ENCODE measurements around the gene BSCL2.
"Not testable (repeated sequence)": the region's sequence is repeated elsewhere in the genome, so short reads cannot be mapped to it uniquely, and the experiment has no call there.

The BSCL2 gene

DNA sequence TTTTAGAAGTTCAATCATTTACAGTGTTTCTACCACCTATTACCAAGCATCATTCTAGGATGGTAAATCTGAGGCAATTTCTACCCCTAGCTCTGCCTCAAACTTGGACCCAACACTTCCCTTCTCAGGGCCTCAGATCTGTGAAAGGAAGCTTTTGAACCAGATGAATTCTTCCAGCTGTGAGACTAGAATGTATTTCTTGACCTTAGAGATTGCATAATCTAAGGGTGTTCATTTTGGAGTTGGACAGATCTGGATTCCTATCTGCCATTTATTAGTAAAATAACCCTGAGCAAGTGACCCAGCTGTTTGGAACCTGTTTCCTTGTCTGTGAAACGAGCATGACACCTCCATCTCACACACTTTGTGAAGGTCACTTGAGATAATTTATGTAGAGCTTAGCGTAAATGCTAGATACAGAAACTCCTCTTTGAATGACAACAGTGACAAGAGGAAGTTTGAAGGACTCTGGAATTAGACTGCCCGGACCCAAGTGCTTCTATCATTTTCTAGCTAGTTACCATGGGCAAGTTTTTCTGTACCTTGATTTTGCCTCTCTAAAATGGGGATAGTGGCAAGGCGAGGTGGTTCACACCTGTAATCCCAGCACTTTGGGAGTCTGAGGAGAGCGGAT is 50.3 kb downstream of the BSCL2 start:
- no peaks in the 10 kb centered on the region for H3K36me3 ChIP-seq (ENCODE audit: control insufficient read depth, insufficient read depth, low read length)
- no peak overlapping the region for H3K27ac ChIP-seq (ENCODE audit: insufficient read depth, low read depth, low read length, poor library complexity, severe bottlenecking)
- WGBS, 2 experiments: 72 to 79% methylated on average over 5 of the region's 5 CpGs
- H3K4me1 ChIP-seq (ENCODE audit: control insufficient read depth, insufficient read depth, low read length): no peaks in the 10 kb centered on the region
- H3K27me3 ChIP-seq (ENCODE audit: control insufficient read depth, insufficient read depth, low read length, poor library complexity, severe bottlenecking): no peaks in the 10 kb centered on the region
- no peak overlapping the region for H3K4me3 ChIP-seq (ENCODE audit: insufficient read depth, low read depth, low read length)
- no peaks in the 10 kb centered on the region for H3K9me3 ChIP-seq (ENCODE audit: control insufficient read depth, low read length)

DNA sequence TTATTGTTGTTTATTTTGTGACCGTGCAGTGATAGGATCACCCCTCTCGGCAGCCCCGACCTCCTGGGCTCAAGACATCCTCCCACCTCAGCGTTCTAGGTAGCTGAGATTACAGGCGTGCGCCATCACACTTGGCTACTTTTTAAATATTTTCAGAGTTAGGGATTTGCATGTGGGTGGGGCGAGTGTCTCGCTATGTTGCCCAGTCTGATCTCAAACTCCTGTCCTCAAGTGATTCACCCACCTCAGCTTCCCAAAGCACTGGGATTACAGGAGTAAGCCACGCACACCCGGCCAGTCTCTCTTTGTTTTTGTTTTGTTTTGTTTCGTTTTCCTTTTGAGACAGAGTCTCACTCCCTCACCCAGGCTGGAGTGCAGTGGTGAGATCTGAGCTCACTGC is 52.9 kb downstream of the BSCL2 start:
- 94% methylated on average over 11 of the region's 11 CpGs for WGBS, 2 experiments
- no peak overlapping the region for H3K27ac ChIP-seq (ENCODE audit: insufficient read depth, low read depth, low read length, poor library complexity, severe bottlenecking)
- peaks cover 6% of the 10 kb centered on the region for H3K36me3 ChIP-seq (ENCODE audit: control insufficient read depth, insufficient read depth, low read length)
- no peaks in the 10 kb centered on the region for H3K4me1 ChIP-seq (ENCODE audit: control insufficient read depth, insufficient read depth, low read length)
- H3K9me3 ChIP-seq (ENCODE audit: control insufficient read depth, low read length): no peaks in the 10 kb centered on the region
- no peaks in the 10 kb centered on the region for H3K27me3 ChIP-seq (ENCODE audit: control insufficient read depth, insufficient read depth, low read length, poor library complexity, severe bottlenecking)
- no peak overlapping the region for H3K4me3 ChIP-seq (ENCODE audit: insufficient read depth, low read depth, low read length)

DNA sequence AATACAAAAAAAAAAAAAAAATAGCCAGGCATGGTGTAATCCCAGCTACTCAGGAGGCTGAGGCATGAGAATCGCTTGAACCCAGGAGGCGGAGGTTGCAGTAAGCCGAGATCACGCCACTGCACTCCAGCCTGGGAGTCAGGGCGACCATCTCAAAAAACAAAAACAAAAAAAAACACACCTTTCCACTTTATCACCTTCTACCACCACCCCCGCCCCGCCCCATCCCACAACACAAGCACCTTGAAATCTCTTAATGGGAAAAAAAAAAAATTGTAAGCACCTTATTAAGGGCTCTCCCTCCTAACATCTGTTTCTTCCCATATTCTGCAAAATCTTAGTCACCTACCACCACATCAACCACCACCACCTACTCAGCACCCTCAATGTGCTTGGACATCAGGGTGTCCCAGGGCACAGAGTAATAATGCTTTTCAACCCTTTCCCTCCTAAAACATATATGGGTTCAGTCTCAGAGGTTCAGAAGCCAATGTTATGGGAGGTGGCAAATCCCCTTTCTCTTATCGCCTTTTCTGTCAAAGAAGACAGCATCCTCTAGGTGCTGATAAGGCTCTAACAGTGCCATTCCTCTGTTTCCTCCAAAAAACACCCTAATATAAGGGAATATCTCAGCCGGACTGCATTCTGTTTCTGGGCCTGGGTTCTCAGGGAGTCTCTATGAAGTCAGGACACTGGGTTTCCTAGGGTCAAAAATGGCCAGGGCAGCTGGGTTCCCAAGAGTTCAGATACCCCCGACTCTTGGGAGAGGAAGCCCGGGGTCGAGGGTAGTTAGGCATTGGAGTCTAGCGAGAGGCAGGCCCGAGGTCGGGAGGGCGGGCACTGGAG is 54.8 kb downstream of the BSCL2 start:
- Histone ChIP-seq H3K9me3 (ENCODE audit: control insufficient read depth, low read length) (no peaks in the 10 kb centered on the region), H3K4me3 (ENCODE audit: insufficient read depth, low read depth, low read length) (peak overlapping the region; percentile 96), H3K27ac (ENCODE audit: insufficient read depth, low read depth, low read length, poor library complexity, severe bottlenecking) (peak overlapping the region; percentile 79), H3K27me3 (ENCODE audit: control insufficient read depth, insufficient read depth, low read length, poor library complexity, severe bottlenecking) (no peaks in the 10 kb centered on the region), H3K36me3 (ENCODE audit: control insufficient read depth, insufficient read depth, low read length) (peaks cover 8% of the 10 kb centered on the region), H3K4me1 (ENCODE audit: control insufficient read depth, insufficient read depth, low read length) (no peaks in the 10 kb centered on the region)
- WGBS, 2 experiments: 41% methylated on average over 16 of the region's 16 CpGs

DNA sequence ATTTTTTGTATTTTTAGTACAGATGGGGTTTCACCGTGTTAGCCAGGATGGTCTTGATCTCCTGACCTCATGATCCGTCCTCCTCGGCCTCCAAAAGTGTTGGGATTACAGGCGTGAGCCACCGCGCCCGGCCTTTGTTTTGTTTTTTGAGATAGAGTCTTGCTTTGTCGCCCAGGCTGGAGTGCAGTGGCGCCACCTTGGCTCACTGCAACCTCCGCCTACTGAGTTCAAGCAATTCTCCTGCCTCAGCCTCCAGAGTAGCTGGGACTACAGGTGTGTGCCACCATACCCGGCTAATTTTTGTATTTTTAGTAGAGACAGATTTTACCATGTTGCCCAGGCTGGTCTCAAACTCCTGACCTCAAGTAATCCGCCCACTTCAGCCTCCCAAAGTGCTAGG is 56.9 kb downstream of the BSCL2 start:
- H3K27me3 ChIP-seq (ENCODE audit: control insufficient read depth, insufficient read depth, low read length, poor library complexity, severe bottlenecking); H3K27ac ChIP-seq (ENCODE audit: insufficient read depth, low read depth, low read length, poor library complexity, severe bottlenecking); H3K36me3 ChIP-seq (ENCODE audit: control insufficient read depth, insufficient read depth, low read length); H3K4me1 ChIP-seq (ENCODE audit: control insufficient read depth, insufficient read depth, low read length); H3K4me3 ChIP-seq (ENCODE audit: insufficient read depth, low read depth, low read length); H3K9me3 ChIP-seq (ENCODE audit: control insufficient read depth, low read length): not testable (repeated sequence)
- WGBS, 2 experiments: 91 to 96% methylated on average over 12 of the region's 12 CpGs

DNA sequence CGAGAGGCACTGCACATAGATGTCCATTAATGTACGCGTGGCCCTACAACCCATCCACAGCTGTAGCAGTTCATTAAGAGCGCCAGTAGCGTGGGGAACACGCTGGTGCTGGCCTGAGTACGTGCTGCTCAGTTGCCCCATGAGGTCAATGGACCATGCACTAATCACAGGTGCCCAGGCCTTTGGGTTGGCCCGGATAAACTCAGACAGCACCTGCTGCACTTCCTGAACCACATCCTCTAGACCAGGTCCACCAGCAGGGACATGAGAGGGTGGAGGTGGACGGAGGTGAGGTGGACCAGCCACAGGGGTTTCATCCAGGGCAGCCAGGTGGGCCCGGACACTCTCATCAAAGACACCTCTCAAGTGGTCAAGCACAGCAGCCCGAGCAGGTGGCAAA is 57.7 kb downstream of the BSCL2 start:
- WGBS, 2 experiments: 96% methylated on average over 11 of the region's 11 CpGs
- peaks cover 12% of the 10 kb centered on the region for H3K36me3 ChIP-seq (ENCODE audit: control insufficient read depth, insufficient read depth, low read length)
- H3K4me1 ChIP-seq (ENCODE audit: control insufficient read depth, insufficient read depth, low read length): no peaks in the 10 kb centered on the region
- no peaks in the 10 kb centered on the region for H3K9me3 ChIP-seq (ENCODE audit: control insufficient read depth, low read length)
- no peak overlapping the region for H3K4me3 ChIP-seq (ENCODE audit: insufficient read depth, low read depth, low read length)
- H3K27me3 ChIP-seq (ENCODE audit: control insufficient read depth, insufficient read depth, low read length, poor library complexity, severe bottlenecking): no peaks in the 10 kb centered on the region
- H3K27ac ChIP-seq (ENCODE audit: insufficient read depth, low read depth, low read length, poor library complexity, severe bottlenecking): no peak overlapping the region

GRCh38 chr11:62648967-62649364 is 58.3 kb downstream of the BSCL2 start:
- 94 to 96% methylated on average over 9 to 11 of the region's 11 CpGs for WGBS, 2 experiments
- Histone ChIP-seq H3K4me3 (ENCODE audit: insufficient read depth, low read depth, low read length) (no peak overlapping the region), H3K4me1 (ENCODE audit: control insufficient read depth, insufficient read depth, low read length) (no peaks in the 10 kb centered on the region), H3K27me3 (ENCODE audit: control insufficient read depth, insufficient read depth, low read length, poor library complexity, severe bottlenecking) (no peaks in the 10 kb centered on the region), H3K36me3 (ENCODE audit: control insufficient read depth, insufficient read depth, low read length) (peaks cover 17% of the 10 kb centered on the region), H3K9me3 (ENCODE audit: control insufficient read depth, low read length) (no peaks in the 10 kb centered on the region), H3K27ac (ENCODE audit: insufficient read depth, low read depth, low read length, poor library complexity, severe bottlenecking) (no peak overlapping the region)

DNA sequence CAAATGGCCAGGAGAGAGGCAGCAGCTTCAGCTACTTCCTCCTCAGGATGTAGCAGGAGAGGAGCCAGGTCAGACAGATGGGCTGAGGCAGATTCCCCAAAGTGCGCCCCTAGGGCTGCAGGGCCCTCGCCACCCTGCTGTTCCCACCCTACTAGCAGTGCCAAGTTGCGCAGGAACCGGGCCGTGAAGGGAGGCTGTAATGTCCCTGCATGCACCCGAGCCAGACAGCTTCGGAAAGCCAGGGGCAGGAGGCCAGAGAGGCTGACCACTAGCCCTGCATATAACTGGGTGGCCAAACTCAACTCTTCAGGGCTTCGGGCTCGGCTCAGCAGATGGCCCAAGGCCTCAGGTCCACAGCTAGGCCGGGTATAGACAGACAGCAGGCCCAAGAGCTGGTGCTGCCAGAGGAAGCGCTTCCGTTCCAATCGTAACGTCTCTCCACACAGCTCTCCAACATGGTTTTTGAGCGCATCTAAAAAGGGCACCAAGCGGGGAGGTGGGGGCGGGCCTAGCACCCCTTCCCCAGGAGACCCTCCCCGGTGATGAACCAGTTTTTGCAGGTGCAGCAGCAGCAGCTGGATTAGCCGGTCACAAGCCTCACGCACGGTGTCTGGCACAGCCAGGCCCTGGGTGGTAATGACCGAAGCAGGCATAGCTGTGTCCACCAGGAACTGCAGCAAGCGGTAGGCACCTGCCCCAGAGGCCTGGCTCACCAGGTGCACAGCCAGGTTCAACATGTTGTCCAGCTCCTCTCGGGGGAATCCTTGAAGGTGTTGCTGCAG is 58.8 kb downstream of the BSCL2 start:
- Histone ChIP-seq H3K27ac (ENCODE audit: insufficient read depth, low read depth, low read length, poor library complexity, severe bottlenecking) (no peak overlapping the region), H3K4me3 (ENCODE audit: insufficient read depth, low read depth, low read length) (no peak overlapping the region), H3K9me3 (ENCODE audit: control insufficient read depth, low read length) (no peaks in the 10 kb centered on the region), H3K36me3 (ENCODE audit: control insufficient read depth, insufficient read depth, low read length) (peaks cover 17% of the 10 kb centered on the region), H3K4me1 (ENCODE audit: control insufficient read depth, insufficient read depth, low read length) (no peaks in the 10 kb centered on the region), H3K27me3 (ENCODE audit: control insufficient read depth, insufficient read depth, low read length, poor library complexity, severe bottlenecking) (no peaks in the 10 kb centered on the region)
- 94% methylated on average over 24 of the region's 24 CpGs for WGBS, 2 experiments

GRCh38 chr11:62647609-62648005 is 59.6 kb downstream of the BSCL2 start:
- Histone ChIP-seq H3K4me1 (ENCODE audit: control insufficient read depth, insufficient read depth, low read length) (no peaks in the 10 kb centered on the region), H3K36me3 (ENCODE audit: control insufficient read depth, insufficient read depth, low read length) (peaks cover 17% of the 10 kb centered on the region), H3K4me3 (ENCODE audit: insufficient read depth, low read depth, low read length) (no peak overlapping the region), H3K27me3 (ENCODE audit: control insufficient read depth, insufficient read depth, low read length, poor library complexity, severe bottlenecking) (no peaks in the 10 kb centered on the region), H3K27ac (ENCODE audit: insufficient read depth, low read depth, low read length, poor library complexity, severe bottlenecking) (no peak overlapping the region), H3K9me3 (ENCODE audit: control insufficient read depth, low read length) (no peaks in the 10 kb centered on the region)
- WGBS, 2 experiments: 95 to 96% methylated on average over 6 of the region's 6 CpGs

GRCh38 chr11:62646825-62647608 is 60.2 kb downstream of the BSCL2 start:
- Histone ChIP-seq H3K27me3 (ENCODE audit: control insufficient read depth, insufficient read depth, low read length, poor library complexity, severe bottlenecking) (no peaks in the 10 kb centered on the region), H3K27ac (ENCODE audit: insufficient read depth, low read depth, low read length, poor library complexity, severe bottlenecking) (no peak overlapping the region), H3K36me3 (ENCODE audit: control insufficient read depth, insufficient read depth, low read length) (peaks cover 17% of the 10 kb centered on the region), H3K4me3 (ENCODE audit: insufficient read depth, low read depth, low read length) (no peak overlapping the region), H3K9me3 (ENCODE audit: control insufficient read depth, low read length) (no peaks in the 10 kb centered on the region), H3K4me1 (ENCODE audit: control insufficient read depth, insufficient read depth, low read length) (no peaks in the 10 kb centered on the region)
- WGBS, 2 experiments: 79 to 81% methylated on average over 32 of the region's 32 CpGs
